SK-N-SH (cell line): Measurements from ENCODE around the gene C14orf132. TPM values are rescaled to one million over a fixed set of nuclear protein-coding genes. Genes with fewer than 3 reads are reported as not detected.

Experiments used
- CTCF ChIA-PET: fragments of 300-600, 350-600 bp; formaldehyde crosslinking; extraction: SDS; loops from one replicate; lab custom pipeline; 2021; lab: Yijun Ruan, JAX
- POLR2A ChIA-PET: fragments of 350-600 bp; sonication (Branson Sonifier 250); formaldehyde crosslinking; extraction: SDS; loops from one replicate; lab custom pipeline; 2020; ENCODE audit warnings: antibody characterized with exemption, inconsistent platforms; lab: Yijun Ruan, JAX
- DNase-seq: peaks from one replicate; pipeline ENCODE4 v3.0.0; 2012
- H2AFZ ChIP-seq: fragments of 200-600 bp; sonication (generic); 2 replicates; pipeline ENCODE4 v1.8.1; 2016; ENCODE audit warnings: antibody characterized with exemption, mild to moderate bottlenecking, low read depth
- H3F3A ChIP-seq: fragments of 200-600 bp; sonication (generic); replicated peaks from 2 replicates; pipeline ENCODE3; 2016; ENCODE audit warnings: antibody characterized with exemption, mild to moderate bottlenecking; ENCODE audit not compliant: insufficient read depth
- H3K27ac ChIP-seq, 2 experiments: fragments of 200-500 bp in 1 of 2; fragments of 200-600 bp in 1 of 2; sonication (Bioruptor generic) in 1 of 2; sonication (generic), shearing (Covaris generic) in 1 of 2; 2 replicates each; pipeline versions ENCODE4 v1.5.1 to v1.6.1; 2014 to 2016; ENCODE audit warnings: low read depth in 2 of 2, inconsistent platforms in 1 of 2, low read length in 1 of 2, mild to moderate bottlenecking in 1 of 2, mixed read lengths in 1 of 2
- H3K27me3 ChIP-seq: fragments of 200-600 bp; sonication (generic), shearing (Covaris generic); 2 replicates; pipeline ENCODE4 v1.6.1; 2016; ENCODE audit warnings: mixed run types; ENCODE audit not compliant: insufficient read depth
- H3K36me3 ChIP-seq, 2 experiments: fragments of 200-500 bp in 1 of 2; fragments of 200-600 bp in 1 of 2; sonication (Bioruptor generic) in 1 of 2; sonication (generic) in 1 of 2; replicated peaks in 1 of 2; 2 replicates each; pipeline versions ENCODE3 to v1.5.1; 2014 to 2016; ENCODE audit warnings: low read length in 1 of 2, mild to moderate bottlenecking in 1 of 2; ENCODE audit not compliant: insufficient read depth in 2 of 2, control insufficient read depth in 1 of 2
- H3K4me1 ChIP-seq, 2 experiments: fragments of 200-500 bp in 1 of 2; fragments of 200-600 bp in 1 of 2; sonication (Bioruptor generic) in 1 of 2; sonication (generic), shearing (Covaris generic) in 1 of 2; 2 replicates each; pipeline versions ENCODE4 v1.5.1 to v1.6.1; 2014 to 2016; ENCODE audit warnings: low read depth in 1 of 2, low read length in 1 of 2, mixed run types in 1 of 2; ENCODE audit not compliant: insufficient read depth in 2 of 2, control insufficient read depth in 1 of 2
- H3K4me2 ChIP-seq: fragments of 200-600 bp; sonication (generic), shearing (Covaris generic); 2 replicates; pipeline ENCODE4 v1.6.1; 2017; ENCODE audit warnings: mixed run types
- H3K4me3 ChIP-seq, 2 experiments: fragments of 200-500 bp in 1 of 2; fragments of 200-600 bp in 1 of 2; sonication (Bioruptor generic) in 1 of 2; sonication (generic), shearing (Covaris generic) in 1 of 2; 2 replicates each; pipeline versions ENCODE4 v1.5.1 to v1.8.1; 2014 to 2016; ENCODE audit warnings: low read depth in 2 of 2, inconsistent platforms in 1 of 2, low read length in 1 of 2, mild to moderate bottlenecking in 1 of 2, mixed read lengths in 1 of 2, moderate library complexity in 1 of 2
- H3K79me2 ChIP-seq: fragments of 200-600 bp; sonication (generic); 2 replicates; pipeline ENCODE4 v1.8.1; 2017; ENCODE audit warnings: mild to moderate bottlenecking; ENCODE audit not compliant: insufficient read depth
- H3K9ac ChIP-seq: fragments of 200-600 bp; sonication (generic); 2 replicates; pipeline ENCODE4 v1.6.1; 2017; ENCODE audit warnings: mixed run types
- H3K9me2 ChIP-seq: fragments of 200-600 bp; sonication (generic); 2 replicates; pipeline ENCODE4 v1.6.1; 2017; ENCODE audit warnings: mixed run types
- H3K9me3 ChIP-seq: fragments of 200-600 bp; sonication (generic); 2 replicates; pipeline ENCODE4 v1.6.1; 2017; ENCODE audit warnings: mixed run types, mild to moderate bottlenecking, moderate library complexity
- H4K20me1 ChIP-seq: fragments of 200-600 bp; sonication (generic); 2 replicates; pipeline ENCODE4 v1.6.1; 2017; ENCODE audit warnings: mild to moderate bottlenecking, mixed run types; ENCODE audit not compliant: insufficient read depth
- CHD2 ChIP-seq: fragments of 150-350 bp; IDR thresholded peaks from 2 replicates; pipeline ENCODE4 v1.6.1; 2018; ENCODE audit warnings: low read length; ENCODE audit not compliant: partially characterized antibody
- ELF1 ChIP-seq: IDR thresholded peaks from 2 replicates; pipeline ENCODE4 v1.4.0; 2012
- EP300 ChIP-seq, 2 experiments: IDR thresholded peaks; 2 replicates each; pipeline versions ENCODE4 v1.4.0 to v1.6.1; 2012; ENCODE audit warnings: borderline replicate concordance in 1 of 2, low read depth in 1 of 2, low read length in 1 of 2
- FOSL2 ChIP-seq: IDR thresholded peaks from 2 replicates; pipeline ENCODE4 v1.4.0; 2012; ENCODE audit warnings: low read depth, mild to moderate bottlenecking, moderate library complexity, borderline replicate concordance
- FOXM1 ChIP-seq: IDR thresholded peaks from 2 replicates; pipeline ENCODE4 v1.4.0; 2012; ENCODE audit warnings: low read depth, mild to moderate bottlenecking
- GABPA ChIP-seq: IDR thresholded peaks from 2 replicates; pipeline ENCODE4 v1.4.0; 2012; ENCODE audit warnings: low read depth, mild to moderate bottlenecking
- IRF3 ChIP-seq: fragments of 150-350 bp; IDR thresholded peaks from 2 replicates; pipeline ENCODE4 v1.6.1; 2016; ENCODE audit warnings: mild to moderate bottlenecking, low read depth, low read length
- MAX ChIP-seq: IDR thresholded peaks from 2 replicates; pipeline ENCODE4 v1.4.0; 2012; ENCODE audit warnings: low read depth
- MEF2A ChIP-seq: IDR thresholded peaks from 2 replicates; pipeline ENCODE4 v1.4.0; 2012; ENCODE audit warnings: low read depth, borderline replicate concordance
- MXI1 ChIP-seq: IDR thresholded peaks from 2 replicates; pipeline ENCODE4 v1.6.1; 2012; ENCODE audit warnings: mild to moderate bottlenecking, low read depth, low read length, improper control_type of control experiment
- PBX3 ChIP-seq: IDR thresholded peaks from 2 replicates; pipeline ENCODE4; 2012
- POLR2AphosphoS5 ChIP-seq: IDR thresholded peaks from 2 replicates; pipeline ENCODE4 v1.6.1; 2012; ENCODE audit warnings: low read depth, low read length
- RAD21 ChIP-seq: IDR thresholded peaks from 2 replicates; pipeline ENCODE4 v1.6.1; 2012; ENCODE audit warnings: mild to moderate bottlenecking, low read length
- REST ChIP-seq: IDR thresholded peaks from 2 replicates; pipeline ENCODE4 v1.6.1; 2012; ENCODE audit warnings: mild to moderate bottlenecking, low read depth, low read length, moderate library complexity
- RFX5 ChIP-seq: IDR thresholded peaks from 2 replicates; pipeline ENCODE4 v1.6.1; 2012; ENCODE audit warnings: mild to moderate bottlenecking, improper control_type of control experiment, low read length
- RXRA ChIP-seq: IDR thresholded peaks from 2 replicates; pipeline ENCODE4 v1.4.0; 2012; ENCODE audit warnings: low read depth, mild to moderate bottlenecking, borderline replicate concordance
- SIN3A ChIP-seq: IDR thresholded peaks from 2 replicates; pipeline ENCODE4 v1.6.1; 2012; ENCODE audit warnings: low read depth, mild to moderate bottlenecking, low read length, moderate library complexity, borderline replicate concordance
- SMC3 ChIP-seq: IDR thresholded peaks from 2 replicates; pipeline ENCODE4 v1.6.1; 2012; ENCODE audit warnings: low read depth, low read length, improper control_type of control experiment
- USF1 ChIP-seq: IDR thresholded peaks from 2 replicates; pipeline ENCODE4 v1.4.0; 2012; ENCODE audit warnings: low read depth, borderline replicate concordance
- WGBS: methylation state at CpG from one replicate; pipeline ENCODE4 v1.1.6; 2017; ENCODE audit warnings: low lambda C conversion rate; 5-methylcytosine and 5-hydroxymethylcytosine counted together
- polyA plus RNA-seq, 3 experiments: library from polyadenylated mRNA; depleted of rRNA; stranded (reverse); fragments of >200 nt; gene quantifications; 2 replicates each; pipeline ENCODE4 v1.2.3, GENCODE V29; 2012

Gene C14orf132
- polyA plus RNA-seq, 1 of the 3 experiments (the other 2 are of a cell fraction): 5.5 TPM

GRCh38 chr14:96051231-96051630 lies 12.1 kb downstream of the C14orf132 start:
- no peaks in the 10 kb centered on the region for H3K9me3 ChIP-seq
- no peaks in the 10 kb centered on the region for H3K9me2 ChIP-seq
- DNase-seq: no peak
- H4K20me1 ChIP-seq: no peaks in the 10 kb centered on the region; the same call in 1 of the 2 replicates
- H3K36me3 ChIP-seq: no peaks in the 10 kb centered on the region
- H3K4me2 ChIP-seq: no peak overlapping the region
- peaks cover 17% of the 10 kb centered on the region for H3K79me2 ChIP-seq
- ChIA-PET POLR2A (interaction anchor here (1.3 kb wide), 1 partner anchor 10 kb away, joined by 4 read pairs; no protein-coding TSS in a partner anchor), CTCF (interaction anchor here (1.2 to 3.5 kb wide), 5 partner anchors 9 to 48 kb away, joined by 3 to 11 read pairs (median 4); partner anchors contain the start of gene C14orf132)
- no peak overlapping the region; a peak in 1 of 4 replicates for H3K27ac ChIP-seq
- WGBS: no CpG with 5 or more reads among the region's 3 CpGs
- H3K4me1 ChIP-seq: peaks cover 10 to 65% of the 10 kb centered on the region in 2 experiments; a peak in 3 of 4 replicates
- H2AFZ ChIP-seq: no peak overlapping the region
- no peak for TF ChIP-seq GABPA
- no peak for TF ChIP-seq EP300 (IDR thresholded peaks at IDR 0.05; ENCODE audit: borderline replicate concordance in 1 of 2, low read depth in 1 of 2, low read length in 1 of 2)
- no peak overlapping the region for H3K9ac ChIP-seq
- H3K4me3 ChIP-seq: no peak overlapping the region
- no peaks in the 10 kb centered on the region for H3F3A ChIP-seq
- H3K27me3 ChIP-seq: no peaks in the 10 kb centered on the region

- Histone ChIP-seq H3K36me3 (no peaks in the 10 kb centered on the region), H3K9ac (no peak overlapping the region), H4K20me1 (no peaks in the 10 kb centered on the region; the same call in 1 of the 2 replicates), H3F3A (no peaks in the 10 kb centered on the region), H3K9me3 (no peaks in the 10 kb centered on the region), H3K27me3 (no peaks in the 10 kb centered on the region), H3K4me2 (no peak overlapping the region), H3K27ac (no peak overlapping the region; a peak in 1 of 4 replicates), H3K4me3 (no peak overlapping the region), H3K4me1 (peaks cover 10 to 71% of the 10 kb centered on the region in 2 experiments; a peak in 3 of 4 replicates), H3K9me2 (no peaks in the 10 kb centered on the region), H3K79me2 (peaks cover 13% of the 10 kb centered on the region; the same call in 1 of the 2 replicates), H2AFZ (no peak overlapping the region)
- ChIA-PET CTCF (interaction anchor here (1.2 to 1.9 kb wide), 5 partner anchors 10 to 47 kb away, joined by 3 to 6 read pairs (median 4); partner anchors contain the start of gene C14orf132), POLR2A (interaction anchor here (1.3 kb wide), 1 partner anchor 11 kb away, joined by 4 read pairs; no protein-coding TSS in a partner anchor)
- TF ChIP-seq ELF1 (no peak), FOXM1 (no peak), MEF2A (no peak), RXRA (no peak), POLR2AphosphoS5 (no peak), FOSL2 (no peak), EP300 (IDR thresholded peaks at IDR 0.05; ENCODE audit: borderline replicate concordance in 1 of 2, low read depth in 1 of 2, low read length in 1 of 2) (no peak), REST (no peak), SMC3 (no peak), RAD21 (no peak), IRF3 (no peak), CHD2 (no peak), PBX3 (no peak), RFX5 (no peak), USF1 (no peak), SIN3A (no peak), MAX (no peak), MXI1 (no peak)
- no peak for DNase-seq
- 85% methylated on average over 12 of the region's 14 CpGs for WGBS
Measured at GRCh38 chr14:96051642-96052540, 12.7 kb downstream of the C14orf132 start.
